Activated CD8-positive, alpha-beta T cell treated with anti-CD3 and anti-CD28 coated beads for 36 hours (primary cell): Measurements from ENCODE around the gene ALG3. TPM values are rescaled to one million over a fixed set of nuclear protein-coding genes. Genes with fewer than 3 reads are reported as not detected.

Experiments
- ATAC-seq: fragments of 200-7000 bp; cut with Tn5 transposase; one replicate; pipeline ENCODE4 v1.10.0; 2021; ENCODE audit warnings: mild to moderate bottlenecking, moderate library complexity
- CTCF ChIA-PET: fragments of 350-600 bp; sonication (Branson Sonifier 250); formaldehyde crosslinking; loops from one replicate; lab custom pipeline; 2021; ENCODE audit warnings: antibody characterized with exemption; lab: Charles Lee
- POLR2A ChIA-PET: fragments of 350-600 bp; sonication (Branson Sonifier 250); formaldehyde crosslinking; loops from one replicate; lab custom pipeline; 2021; ENCODE audit warnings: antibody characterized with exemption; lab: Charles Lee
- DNase-seq: peaks from one replicate; pipeline ENCODE4 v3.0.0-alpha.2; 2020
- H3K27ac Mint-ChIP-seq: one replicate; pipeline ENCODE4 v1.8.0; 2021; ENCODE audit warnings: mild to moderate bottlenecking, mixed read lengths
- H3K27me3 Mint-ChIP-seq: one replicate; pipeline ENCODE4 v1.8.0; 2021; ENCODE audit warnings: mixed read lengths
- H3K36me3 Mint-ChIP-seq: one replicate; pipeline ENCODE4 v1.8.0; 2021; ENCODE audit warnings: low read depth, mixed read lengths
- H3K4me1 Mint-ChIP-seq: one replicate; pipeline ENCODE4 v1.8.0; 2021; ENCODE audit warnings: low read depth, mixed read lengths
- H3K4me3 Mint-ChIP-seq: one replicate; pipeline ENCODE4 v1.8.0; 2021; ENCODE audit warnings: mild to moderate bottlenecking, moderate library complexity, mixed read lengths
- H3K9me3 Mint-ChIP-seq: one replicate; pipeline ENCODE4 v1.8.0; 2021; ENCODE audit warnings: mixed read lengths
- CTCF ChIP-seq: fragments of 200-600 bp; IDR thresholded peaks from one replicate; pipeline ENCODE4 v1.8.0; 2022; ENCODE audit warnings: antibody characterized with exemption, mild to moderate bottlenecking
- intact Hi-C: fragments of 100-400 bp; cut with micrococcal nuclease; formaldehyde crosslinking; loops from one replicate; pipeline ENCODE4 v1.10.0; 2022
- total RNA-seq, 2 experiments: library from RNA; stranded (reverse); gene quantifications; one replicate each; pipeline ENCODE4 v1.2.3, GENCODE V29; 2021

ALG3 gene
- total RNA-seq, 2 experiments from 2014 or later: 40.0 to 44.5 TPM

DNA sequence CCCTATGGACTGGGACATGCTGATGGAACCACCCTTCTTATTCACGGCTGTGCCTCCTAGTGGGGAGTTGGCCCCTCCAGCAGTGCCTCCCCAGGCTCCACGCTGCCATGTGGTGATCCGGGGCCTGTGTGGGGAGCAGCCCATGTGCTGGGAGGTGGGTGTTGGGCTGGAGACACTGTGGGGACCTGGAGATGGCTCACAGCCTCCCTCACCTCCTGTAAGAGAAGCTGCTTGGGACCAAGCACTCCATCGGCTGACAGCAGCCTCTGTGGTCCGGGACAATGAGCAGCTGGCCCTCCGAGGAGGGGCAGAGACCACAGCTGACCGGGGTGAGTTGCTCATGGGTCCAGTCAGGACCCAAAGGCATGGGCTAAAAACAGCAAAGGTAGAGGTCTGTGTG, 9.1 kb downstream of the ALG3 start:
- ChIA-PET POLR2A (interaction anchor here (1.5 to 1.8 kb wide), 2 partner anchors 11 to 95 kb away, joined by 4 to 9 read pairs; partner anchors contain the start of gene VWA5B2), CTCF (interaction anchor here (1.1 to 2.4 kb wide), 6 partner anchors 10 to 344 kb away, joined by 3 to 15 read pairs (median 8); partner anchors contain the start of gene EEF1AKMT4)
- no peak overlapping the region for H3K4me3 Mint-ChIP-seq
- no peaks in the 10 kb centered on the region for H3K4me1 Mint-ChIP-seq
- TF ChIP-seq CTCF: no peak
- no peaks in the 10 kb centered on the region for H3K9me3 Mint-ChIP-seq
- intact Hi-C loops: no loop called here
- ATAC-seq: no peak
- DNase-seq: no peak
- H3K27me3 Mint-ChIP-seq: no peaks in the 10 kb centered on the region
- peaks cover 7% of the 10 kb centered on the region for H3K36me3 Mint-ChIP-seq
- no peak overlapping the region for H3K27ac Mint-ChIP-seq

DNA sequence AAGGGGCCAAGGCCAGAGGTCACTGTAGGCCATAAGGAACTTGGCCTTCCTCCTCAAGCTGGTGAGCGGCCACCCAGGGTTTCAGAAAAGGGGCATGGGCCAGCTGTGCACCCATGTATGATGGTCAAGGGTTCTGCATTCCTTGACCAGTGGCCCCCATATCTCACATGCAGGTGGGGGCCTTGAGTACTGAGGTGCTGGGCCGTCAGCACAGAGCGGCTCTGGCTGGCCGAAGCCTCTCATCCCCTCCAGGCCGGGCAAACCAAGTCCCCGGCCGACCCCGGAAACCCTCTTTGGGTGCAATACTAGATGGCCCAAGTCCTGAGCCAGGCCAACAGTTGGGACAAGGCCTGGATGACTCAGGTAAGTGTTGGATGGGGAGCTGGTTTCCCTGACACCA, 9.5 kb downstream of the ALG3 start:
- CTCF ChIA-PET: interaction anchor here (2.4 kb wide), 2 partner anchors 11 to 12 kb away, joined by 12 to 15 read pairs; partner anchors contain the start of gene EEF1AKMT4
- ATAC-seq (no peak), DNase-seq (no peak)
- POLR2A ChIA-PET: interaction anchor here (1.8 kb wide), 1 partner anchor 11 kb away, joined by 9 read pairs; the partner anchor contains the start of gene VWA5B2
- Mint-ChIP-seq H3K27ac (no peak overlapping the region), H3K9me3 (no peaks in the 10 kb centered on the region), H3K36me3 (peaks cover 3% of the 10 kb centered on the region), H3K27me3 (no peaks in the 10 kb centered on the region), H3K4me1 (no peaks in the 10 kb centered on the region), H3K4me3 (no peak overlapping the region)
- intact Hi-C loops: no loop called here
- no peak for TF ChIP-seq CTCF

- H3K4me3 Mint-ChIP-seq: no peak overlapping the region
- no peaks in the 10 kb centered on the region for H3K27me3 Mint-ChIP-seq
- peaks cover 3% of the 10 kb centered on the region for H3K36me3 Mint-ChIP-seq
- no peaks in the 10 kb centered on the region for H3K4me1 Mint-ChIP-seq
- no peak for DNase-seq
- POLR2A ChIA-PET: interaction anchor here (0.6 to 2.1 kb wide), 2 partner anchors 11 to 597 kb away, joined by 3 to 5 read pairs; partner anchors contain the start of gene EEF1AKMT4
- no peak overlapping the region for H3K27ac Mint-ChIP-seq
- CTCF ChIA-PET: interaction anchor here (2.4 to 2.8 kb wide), 2 partner anchors 10 to 11 kb away, joined by 12 to 30 read pairs; partner anchors contain the start of gene EEF1AKMT4
- TF ChIP-seq CTCF: no peak
- no peak for ATAC-seq
- no peaks in the 10 kb centered on the region for H3K9me3 Mint-ChIP-seq
- intact Hi-C loops: no loop called here
Observed at GRCh38 chr3:184238246-184238818, 10.4 kb downstream of the ALG3 start.

GRCh38 chr3:184237807-184238206, 11.0 kb downstream of the ALG3 start:
- no peak for TF ChIP-seq CTCF
- H3K27me3 Mint-ChIP-seq: peaks cover 2% of the 10 kb centered on the region
- H3K4me3 Mint-ChIP-seq: no peak overlapping the region

GRCh38 chr3:184237211-184237610, 11.6 kb downstream of the ALG3 start:
- Mint-ChIP-seq H3K4me1 (no peaks in the 10 kb centered on the region), H3K36me3 (no peaks in the 10 kb centered on the region), H3K4me3 (no peak overlapping the region), H3K27ac (no peak overlapping the region), H3K9me3 (no peaks in the 10 kb centered on the region), H3K27me3 (peaks cover 8% of the 10 kb centered on the region)
- ChIA-PET CTCF (interaction anchor here (2.4 to 2.8 kb wide), 2 partner anchors 9 to 13 kb away, joined by 12 to 30 read pairs; partner anchors contain the start of gene EEF1AKMT4), POLR2A (interaction anchor here (0.6 to 2.1 kb wide), 4 partner anchors 10 to 122 kb away, joined by 3 to 6 read pairs (median 4); partner anchors contain the start of gene EEF1AKMT4)
- no peak for ATAC-seq
- TF ChIP-seq CTCF: no peak
- intact Hi-C loops: no loop called here
- DNase-seq: no peak

More at GRCh38 chr3:184237807-184238206, 11.0 kb downstream of the ALG3 start:
- Mint-ChIP-seq H3K27ac (no peak overlapping the region), H3K4me1 (no peaks in the 10 kb centered on the region), H3K9me3 (no peaks in the 10 kb centered on the region), H3K36me3 (peaks cover 2% of the 10 kb centered on the region)
- intact Hi-C loops: no loop called here
- ATAC-seq (no peak), DNase-seq (no peak)
- POLR2A ChIA-PET: interaction anchor here (0.6 to 2.1 kb wide), 3 partner anchors 9 to 596 kb away, joined by 3 to 5 read pairs (median 4); partner anchors contain the start of gene EEF1AKMT4
- CTCF ChIA-PET: interaction anchor here (2.4 to 2.8 kb wide), 2 partner anchors 10 to 12 kb away, joined by 12 to 30 read pairs; partner anchors contain the start of gene EEF1AKMT4
